Measurements from ENCODE around the gene TNP2.

TNP2 gene

GRCh38 chr16:11240636-11241473, 28.3 kb downstream of the TNP2 start:
- Histone ChIP-seq H3K36me3 (ENCODE audit: insufficient read depth, low read length) (no peaks in the 10 kb centered on the region), H3K9me3 (ENCODE audit: insufficient read depth, low read depth, low read length) (no peaks in the 10 kb centered on the region), H3K27me3 (ENCODE audit: insufficient read depth, low read length) (no peaks in the 10 kb centered on the region), H3K9ac (ENCODE audit: low read depth, low read length) (no peak overlapping the region), H3K27ac (ENCODE audit: low read depth, low read length) (no peak overlapping the region), H3K4me3 (ENCODE audit: low read length) (no peak overlapping the region), H3K4me1 (ENCODE audit: insufficient read depth, low read length) (no peaks in the 10 kb centered on the region)
- WGBS: 89% methylated on average over 10 of the region's 10 CpGs

GRCh38 chr16:11239644-11240632, 29.2 kb downstream of the TNP2 start:
- H3K27ac ChIP-seq (ENCODE audit: low read depth, low read length): no peak overlapping the region
- H3K4me1 ChIP-seq (ENCODE audit: insufficient read depth, low read length): no peaks in the 10 kb centered on the region
- H3K9me3 ChIP-seq (ENCODE audit: insufficient read depth, low read depth, low read length): no peaks in the 10 kb centered on the region
- H3K9ac ChIP-seq (ENCODE audit: low read depth, low read length): no peak overlapping the region
- WGBS: 92% methylated on average over 10 of the region's 10 CpGs
- no peaks in the 10 kb centered on the region for H3K36me3 ChIP-seq (ENCODE audit: insufficient read depth, low read length)
- H3K4me3 ChIP-seq (ENCODE audit: low read length): no peak overlapping the region
- no peaks in the 10 kb centered on the region for H3K27me3 ChIP-seq (ENCODE audit: insufficient read depth, low read length)

GRCh38 chr16:11238272-11239202, 30.6 kb downstream of the TNP2 start:
- 92% methylated on average over 15 of the region's 15 CpGs for WGBS
- Histone ChIP-seq H3K9ac (ENCODE audit: low read depth, low read length) (no peak overlapping the region), H3K27ac (ENCODE audit: low read depth, low read length) (no peak overlapping the region)

GRCh38 chr16:11236461-11237254, 32.5 kb downstream of the TNP2 start:
- 93% methylated on average over 10 of the region's 10 CpGs for WGBS
- no peak overlapping the region for H3K4me3 ChIP-seq (ENCODE audit: low read length)
- no peaks in the 10 kb centered on the region for H3K27me3 ChIP-seq (ENCODE audit: insufficient read depth, low read length)
- no peaks in the 10 kb centered on the region for H3K9me3 ChIP-seq (ENCODE audit: insufficient read depth, low read depth, low read length)
- H3K27ac ChIP-seq (ENCODE audit: low read depth, low read length): no peak overlapping the region
- no peaks in the 10 kb centered on the region for H3K4me1 ChIP-seq (ENCODE audit: insufficient read depth, low read length)
- no peaks in the 10 kb centered on the region for H3K36me3 ChIP-seq (ENCODE audit: insufficient read depth, low read length)
- no peak overlapping the region for H3K9ac ChIP-seq (ENCODE audit: low read depth, low read length)

More at GRCh38 chr16:11238272-11239202, 30.6 kb downstream of the TNP2 start:
- Histone ChIP-seq H3K36me3 (ENCODE audit: insufficient read depth, low read length) (no peaks in the 10 kb centered on the region), H3K4me1 (ENCODE audit: insufficient read depth, low read length) (no peaks in the 10 kb centered on the region), H3K9me3 (ENCODE audit: insufficient read depth, low read depth, low read length) (no peaks in the 10 kb centered on the region), H3K27me3 (ENCODE audit: insufficient read depth, low read length) (no peaks in the 10 kb centered on the region), H3K4me3 (ENCODE audit: low read length) (no peak overlapping the region)

- no peaks in the 10 kb centered on the region for H3K36me3 ChIP-seq (ENCODE audit: insufficient read depth, low read length)
- no peak overlapping the region for H3K4me3 ChIP-seq (ENCODE audit: low read length)
- 91% methylated on average over 5 of the region's 5 CpGs for WGBS
- no peaks in the 10 kb centered on the region for H3K9me3 ChIP-seq (ENCODE audit: insufficient read depth, low read depth, low read length)
- H3K9ac ChIP-seq (ENCODE audit: low read depth, low read length): no peak overlapping the region
- H3K27ac ChIP-seq (ENCODE audit: low read depth, low read length): no peak overlapping the region
- H3K27me3 ChIP-seq (ENCODE audit: insufficient read depth, low read length): no peaks in the 10 kb centered on the region
- no peaks in the 10 kb centered on the region for H3K4me1 ChIP-seq (ENCODE audit: insufficient read depth, low read length)
These were observed 33.5 kb downstream of the TNP2 start for GRCh38 chr16:11235703-11235991.

GRCh38 chr16:11234884-11235702, 34.0 kb downstream of the TNP2 start:
- H3K27ac ChIP-seq (ENCODE audit: low read depth, low read length): no peak overlapping the region
- no peak overlapping the region for H3K9ac ChIP-seq (ENCODE audit: low read depth, low read length)
- no peak overlapping the region for H3K4me3 ChIP-seq (ENCODE audit: low read length)
- WGBS: 94% methylated on average over 13 of the region's 13 CpGs
- no peaks in the 10 kb centered on the region for H3K27me3 ChIP-seq (ENCODE audit: insufficient read depth, low read length)
- no peaks in the 10 kb centered on the region for H3K36me3 ChIP-seq (ENCODE audit: insufficient read depth, low read length)
- H3K9me3 ChIP-seq (ENCODE audit: insufficient read depth, low read depth, low read length): no peaks in the 10 kb centered on the region
- H3K4me1 ChIP-seq (ENCODE audit: insufficient read depth, low read length): no peaks in the 10 kb centered on the region

GRCh38 chr16:11233727-11234376, 35.3 kb downstream of the TNP2 start:
- Histone ChIP-seq H3K9me3 (ENCODE audit: insufficient read depth, low read depth, low read length) (no peaks in the 10 kb centered on the region), H3K27me3 (ENCODE audit: insufficient read depth, low read length) (no peaks in the 10 kb centered on the region), H3K4me1 (ENCODE audit: insufficient read depth, low read length) (no peaks in the 10 kb centered on the region), H3K4me3 (ENCODE audit: low read length) (no peak overlapping the region), H3K9ac (ENCODE audit: low read depth, low read length) (no peak overlapping the region), H3K27ac (ENCODE audit: low read depth, low read length) (no peak overlapping the region), H3K36me3 (ENCODE audit: insufficient read depth, low read length) (no peaks in the 10 kb centered on the region)
- 78% methylated on average over 7 of the region's 8 CpGs for WGBS

- WGBS: 73% methylated on average over 35 of the region's 35 CpGs
- no peaks in the 10 kb centered on the region for H3K27me3 ChIP-seq (ENCODE audit: insufficient read depth, low read length)
- H3K9ac ChIP-seq (ENCODE audit: low read depth, low read length): no peak overlapping the region
- H3K4me1 ChIP-seq (ENCODE audit: insufficient read depth, low read length): no peaks in the 10 kb centered on the region
- no peaks in the 10 kb centered on the region for H3K9me3 ChIP-seq (ENCODE audit: insufficient read depth, low read depth, low read length)
- no peak overlapping the region for H3K4me3 ChIP-seq (ENCODE audit: low read length)
- H3K36me3 ChIP-seq (ENCODE audit: insufficient read depth, low read length): no peaks in the 10 kb centered on the region
- no peak overlapping the region for H3K27ac ChIP-seq (ENCODE audit: low read depth, low read length)
These were observed 36.0 kb downstream of the TNP2 start for GRCh38 chr16:11232852-11233726.

Data from HUES64 (cell line).